Measurements from ENCODE around the gene CEND1.

Gene CEND1

GRCh38 chr11:762421-763072, 27.3 kb downstream of the CEND1 start:
- Mint-ChIP-seq H3K4me3 (no peak overlapping the region), H3K9me3 (no peaks in the 10 kb centered on the region), H3K4me1 (no peaks in the 10 kb centered on the region), H3K27me3 (ENCODE audit: low read depth, poor library complexity) (peaks cover 6% of the 10 kb centered on the region), H3K27ac (no peak overlapping the region), H3K36me3 (ENCODE audit: low read depth) (peaks cover 46% of the 10 kb centered on the region)
- TF ChIP-seq, protein P1, sequence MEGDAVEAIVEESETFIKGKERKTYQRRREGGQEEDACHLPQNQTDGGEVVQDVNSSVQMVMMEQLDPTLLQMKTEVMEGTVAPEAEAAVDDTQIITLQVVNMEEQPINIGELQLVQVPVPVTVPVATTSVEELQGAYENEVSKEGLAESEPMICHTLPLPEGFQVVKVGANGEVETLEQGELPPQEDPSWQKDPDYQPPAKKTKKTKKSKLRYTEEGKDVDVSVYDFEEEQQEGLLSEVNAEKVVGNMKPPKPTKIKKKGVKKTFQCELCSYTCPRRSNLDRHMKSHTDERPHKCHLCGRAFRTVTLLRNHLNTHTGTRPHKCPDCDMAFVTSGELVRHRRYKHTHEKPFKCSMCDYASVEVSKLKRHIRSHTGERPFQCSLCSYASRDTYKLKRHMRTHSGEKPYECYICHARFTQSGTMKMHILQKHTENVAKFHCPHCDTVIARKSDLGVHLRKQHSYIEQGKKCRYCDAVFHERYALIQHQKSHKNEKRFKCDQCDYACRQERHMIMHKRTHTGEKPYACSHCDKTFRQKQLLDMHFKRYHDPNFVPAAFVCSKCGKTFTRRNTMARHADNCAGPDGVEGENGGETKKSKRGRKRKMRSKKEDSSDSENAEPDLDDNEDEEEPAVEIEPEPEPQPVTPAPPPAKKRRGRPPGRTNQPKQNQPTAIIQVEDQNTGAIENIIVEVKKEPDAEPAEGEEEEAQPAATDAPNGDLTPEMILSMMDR (IDR thresholded peaks at IDR 0.05) = no peak
- DNase-seq = no peak

- Mint-ChIP-seq H3K4me1 (no peaks in the 10 kb centered on the region), H3K9me3 (no peaks in the 10 kb centered on the region), H3K36me3 (ENCODE audit: low read depth) (peaks cover 49% of the 10 kb centered on the region), H3K27me3 (ENCODE audit: low read depth, poor library complexity) (peaks cover 6% of the 10 kb centered on the region), H3K27ac (no peak overlapping the region), H3K4me3 (no peak overlapping the region)
- TF ChIP-seq, protein P1 (IDR thresholded peaks at IDR 0.05) = no peak
- DNase-seq = no peak
These were observed 28.3 kb downstream of the CEND1 start for GRCh38 chr11:761526-762108.

- H3K9me3 Mint-ChIP-seq = no peaks in the 10 kb centered on the region
- no peak overlapping the region for H3K4me3 Mint-ChIP-seq
- H3K36me3 Mint-ChIP-seq (ENCODE audit: low read depth) = peaks cover 45% of the 10 kb centered on the region
- peaks cover 6% of the 10 kb centered on the region for H3K27me3 Mint-ChIP-seq (ENCODE audit: low read depth, poor library complexity)
- no peaks in the 10 kb centered on the region for H3K4me1 Mint-ChIP-seq
- no peak overlapping the region for H3K27ac Mint-ChIP-seq
- no peak for DNase-seq
- TF ChIP-seq, protein P1 (IDR thresholded peaks at IDR 0.05) = no peak
These were observed 29.7 kb downstream of the CEND1 start for GRCh38 chr11:760236-760635.

DNA sequence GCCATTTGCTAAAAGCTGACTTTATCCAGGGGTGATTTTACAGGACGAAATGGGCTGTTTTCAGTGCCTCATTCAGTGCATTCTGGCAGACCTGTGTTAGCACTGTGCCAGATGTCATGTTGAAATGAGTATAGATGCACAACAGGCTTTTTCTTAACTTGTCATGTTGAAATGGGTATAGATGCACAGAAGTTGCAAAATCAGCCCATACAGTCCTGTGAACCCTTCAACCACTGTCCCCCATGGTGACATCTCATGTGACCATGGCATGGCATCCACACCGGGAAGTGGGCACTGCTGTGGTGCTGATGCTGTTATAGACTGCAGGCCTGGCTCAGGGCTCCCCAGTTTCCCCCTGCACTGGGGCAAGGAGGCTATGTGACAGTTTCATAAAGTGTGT, 40.2 kb downstream of the CEND1 start:
- Mint-ChIP-seq H3K4me3 (peak overlapping the region; percentile 36), H3K27ac (no peak overlapping the region), H3K9me3 (no peaks in the 10 kb centered on the region), H3K36me3 (ENCODE audit: low read depth) (peaks cover 9% of the 10 kb centered on the region), H3K27me3 (ENCODE audit: low read depth, poor library complexity) (peaks cover 4% of the 10 kb centered on the region), H3K4me1 (peaks cover 21% of the 10 kb centered on the region)
- TF ChIP-seq, protein P1 (IDR thresholded peaks at IDR 0.05) = no peak
- no peak for DNase-seq

GRCh38 chr11:748007-748359, 41.9 kb downstream of the CEND1 start:
- Mint-ChIP-seq H3K9me3 (no peaks in the 10 kb centered on the region), H3K27me3 (ENCODE audit: low read depth, poor library complexity) (peaks cover 17% of the 10 kb centered on the region), H3K36me3 (ENCODE audit: low read depth) (peaks cover 9% of the 10 kb centered on the region), H3K27ac (no peak overlapping the region), H3K4me3 (peak overlapping the region; percentile 80), H3K4me1 (peaks cover 25% of the 10 kb centered on the region)
- no peak for DNase-seq
- TF ChIP-seq, protein P1 (IDR thresholded peaks at IDR 0.05) = no peak

Measured in nephron progenitor cell (in vitro differentiated cells).